A549 treated with RU486 at 1 μM for 4 hours (cell line): ENCODE measurements around the gene TEX14. TPM values are rescaled to one million over a fixed set of nuclear protein-coding genes. Genes with fewer than 3 reads are reported as not detected.

Experiments
- total RNA-seq: library from RNA; stranded (reverse); fragments of 200-300 nt; extraction: Qiagen RNA extraction; gene quantifications from 5 replicates; pipeline ENCODE4 v1.2.3, GENCODE V29; 2022; ENCODE audit warnings: low read depth

TEX14 gene
- 0.03 to 0.23 TPM (median 0.10 TPM) in 4 of 5 replicates, not detected in the other for total RNA-seq

GRCh38 chr17:58691701-58692238 is at the start of gene TEX14:
Gene TEX14 (minus strand): TSS chr17:58692045. CDS start chr17:58652001, 40,044 bp downstream.

GRCh38 chr17:58692239-58693055 is 602 bp upstream of the TEX14 start, which contains the start of gene RAD51C:
Gene RAD51C (plus strand): TSS chr17:58692602. CDS start chr17:58692644, 42 bp downstream.

GRCh38 chr17:58513965-58514769 is 177.7 kb downstream of the TEX14 start, which contains the start of gene MTMR4:
Gene MTMR4 (minus strand): TSS chr17:58514638. CDS start chr17:58514407, 231 bp downstream.

Other genes with a start within 250 kb of the TEX14 start
- gene HSF5, start 203.6 kb downstream of the TEX14 start, total RNA-seq: not detected in 5 replicates
- gene MTMR4, start 177.4 kb downstream of the TEX14 start, total RNA-seq: 5.8 to 8.9 TPM (median 8.7 TPM) in 5 replicates
- gene RAD51C, start 557 bp upstream of the TEX14 start, total RNA-seq: 52.1 to 61.3 TPM (median 56.8 TPM) in 5 replicates
- gene PPM1E, start 63.8 kb upstream of the TEX14 start, total RNA-seq: 0.03 to 0.09 TPM (median 0.06 TPM) in 5 replicates